NOMO-1 treated with DMSO at 0.1 percent for 48 hours (cell line): ENCODE data around the gene CCM2.
"Not testable (repeated sequence)": the region's sequence is repeated elsewhere in the genome, so short reads cannot be mapped to it uniquely, and the experiment has no call there.

Experiments used
- DNase-seq: peaks from one replicate; lab custom pipeline; 2025; ENCODE audit not compliant: unreplicated experiment; lab: John Stamatoyannopoulos, UW

CCM2 gene

GRCh38 chr7:44980393-44981034, 19.5 kb upstream of the CCM2 start:
- peak; percentile 90 for DNase-seq

- no peak for DNase-seq
Measured at GRCh38 chr7:44981035-44981706, 18.8 kb upstream of the CCM2 start.

- no peak for DNase-seq
Measured at GRCh38 chr7:44982535-44982923, 17.5 kb upstream of the CCM2 start.

- DNase-seq = no peak
Measured at GRCh38 chr7:44982970-44983369, 17.0 kb upstream of the CCM2 start.

GRCh38 chr7:44983742-44984477, 16.1 kb upstream of the CCM2 start:
- DNase-seq = no peak

GRCh38 chr7:44984478-44984758, 15.6 kb upstream of the CCM2 start:
- no peak for DNase-seq

- DNase-seq = no peak
Measured at GRCh38 chr7:44985033-44985695, 14.8 kb upstream of the CCM2 start.

GRCh38 chr7:44985900-44986217, 14.1 kb upstream of the CCM2 start:
- no peak for DNase-seq

- peak; percentile 90 for DNase-seq
Measured at GRCh38 chr7:44986218-44987053, 13.6 kb upstream of the CCM2 start.

GRCh38 chr7:44987457-44987856, 12.5 kb upstream of the CCM2 start:
- no peak for DNase-seq

- DNase-seq = no peak
Measured at GRCh38 chr7:44987996-44988395, 12.0 kb upstream of the CCM2 start.

- no peak for DNase-seq
Measured at GRCh38 chr7:44988701-44989100, 11.3 kb upstream of the CCM2 start.

GRCh38 chr7:44989132-44989531, 10.9 kb upstream of the CCM2 start:
- no peak for DNase-seq

GRCh38 chr7:44990109-44991023, 9.6 kb upstream of the CCM2 start:
- no peak for DNase-seq

- DNase-seq = not testable (repeated sequence)
Measured at GRCh38 chr7:44992004-44992795, 7.8 kb upstream of the CCM2 start.

GRCh38 chr7:44994877-44995554, 5.0 kb upstream of the CCM2 start:
- no peak for DNase-seq

GRCh38 chr7:44995555-44996493, 4.2 kb upstream of the CCM2 start:
- DNase-seq = no peak
